Measurements from ENCODE around the gene NIPAL3. TPM values are rescaled to one million over a fixed set of nuclear protein-coding genes. Genes with fewer than 3 reads are reported as not detected.
"Not testable (repeated sequence)": the region's sequence is repeated elsewhere in the genome, so short reads cannot be mapped to it uniquely, and the experiment has no call there.

The NIPAL3 gene
- total RNA-seq, 8 experiments from 2014 or later: 8.6 to 48.0 (median 19.1) TPM

- WGBS, 10 experiments: 89 to 100% (median 96%) methylated on average over 1 to 5 of the region's 5 CpGs
- no peak for ATAC-seq (replicated peaks in 6 of 8)
- H3K4me3 ChIP-seq: no peak overlapping the region
- in situ Hi-C loops (cut with MboI; ENCODE audit: low pct_unique_long_range_greater_than_20kb in 2 of 9, low sequenced_read_pairs in 9 of 9, unreplicated experiment in 9 of 9): no loop called here
- H3K27ac ChIP-seq: no peak overlapping the region
- peaks cover 0 to 5% of the 10 kb centered on the region in 2 donors for H3K4me1 ChIP-seq (replicated peaks in 1 of 2)
Observed at GRCh38 chr1:24507405-24507804, 91.8 kb downstream of the NIPAL3 start.

DNA sequence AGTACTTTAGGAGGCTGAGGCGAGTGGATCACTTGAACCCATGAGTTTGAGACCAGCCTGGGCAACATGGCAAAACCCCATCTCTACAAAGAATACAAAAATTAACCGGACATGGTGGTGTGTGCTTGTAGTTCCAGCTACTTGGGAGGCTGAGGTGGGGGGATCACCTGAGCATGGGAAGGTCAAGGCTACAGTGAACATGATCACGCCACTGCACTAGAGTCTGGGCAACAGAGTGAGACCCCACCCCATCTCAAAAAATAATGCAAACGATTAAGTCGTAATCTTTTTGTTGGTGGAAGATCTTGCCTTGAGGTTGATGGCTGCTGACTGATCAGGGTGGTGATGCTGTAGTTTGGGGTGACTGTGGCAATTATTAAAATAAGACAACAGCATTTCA is 93.3 kb downstream of the NIPAL3 start:
- in situ Hi-C loops (cut with MboI; ENCODE audit: low pct_unique_long_range_greater_than_20kb in 2 of 9, low sequenced_read_pairs in 9 of 9, unreplicated experiment in 9 of 9): no loop called here
- Histone ChIP-seq H3K4me3 (no peak overlapping the region), H3K4me1 (replicated peaks in 1 of 2) (peaks cover 0 to 5% of the 10 kb centered on the region in 2 donors), H3K27ac (no peak overlapping the region)
- ATAC-seq (replicated peaks in 6 of 8): no peak
- WGBS, 10 experiments: 68 to 100% (median 93%) methylated on average over 1 to 5 of the region's 5 CpGs; no CpG with 5 or more reads in 1 of the 10 experiments

- WGBS, 10 experiments: 0 to 67% (median 50%) methylated on average over 1 to 2 of the region's 2 CpGs; no CpG with 5 or more reads in 1 of the 10 experiments
Observed at GRCh38 chr1:24513706-24514105, 98.1 kb downstream of the NIPAL3 start.

GRCh38 chr1:24514946-24515345 is 99.3 kb downstream of the NIPAL3 start:
- H3K4me3 ChIP-seq: no peak overlapping the region
- in situ Hi-C loops (cut with MboI; ENCODE audit: low pct_unique_long_range_greater_than_20kb in 2 of 9, low sequenced_read_pairs in 9 of 9, unreplicated experiment in 9 of 9): no loop called here
- no peak overlapping the region for H3K27ac ChIP-seq
- no peaks in the 10 kb centered on the region for H3K4me1 ChIP-seq (replicated peaks in 1 of 2)
- peak in 1 of 8 experiments; percentile 36 for ATAC-seq (replicated peaks in 6 of 8)
- 46 to 92% (median 78%) methylated on average over 1 to 5 of the region's 5 CpGs for WGBS, 10 experiments

More at GRCh38 chr1:24513706-24514105, 98.1 kb downstream of the NIPAL3 start:
- Histone ChIP-seq H3K4me3 (no peak overlapping the region), H3K4me1 (replicated peaks in 1 of 2) (no peaks in the 10 kb centered on the region), H3K27ac (no peak overlapping the region)
- no peak for ATAC-seq (replicated peaks in 6 of 8)
- in situ Hi-C loops (cut with MboI; ENCODE audit: low pct_unique_long_range_greater_than_20kb in 2 of 9, low sequenced_read_pairs in 9 of 9, unreplicated experiment in 9 of 9): no loop called here

DNA sequence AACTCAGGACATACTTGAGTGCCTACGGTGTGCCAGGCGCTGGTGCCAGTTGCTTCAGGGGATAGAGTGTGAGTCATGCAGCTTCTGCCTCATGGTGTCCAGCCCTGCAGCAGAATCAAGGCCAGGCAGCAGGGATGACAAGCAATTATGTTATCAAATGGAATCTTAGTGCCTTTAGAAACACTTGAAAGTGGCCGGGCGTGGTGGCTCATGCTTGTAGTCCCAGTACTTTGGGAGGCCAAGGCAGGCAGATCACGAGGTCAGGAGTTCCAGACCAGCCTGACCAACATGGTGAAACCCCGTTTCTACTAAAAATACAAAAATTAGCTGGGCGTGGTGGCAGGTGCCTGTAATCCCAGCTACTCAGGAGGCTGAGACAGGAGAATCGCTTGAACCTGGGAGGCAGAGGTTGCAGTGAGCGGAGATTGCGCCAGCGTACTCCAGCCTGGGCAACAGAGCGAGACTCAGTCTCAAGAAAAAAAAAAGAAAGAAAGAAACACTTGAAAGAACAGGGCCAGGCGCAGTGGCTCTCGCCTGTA is 100.1 kb downstream of the NIPAL3 start:
- 48 to 100% (median 86%) methylated on average over 5 to 14 of the region's 14 CpGs; no CpG with 5 or more reads in 3 of the 10 experiments for WGBS, 10 experiments
- in situ Hi-C loops (cut with MboI; ENCODE audit: low pct_unique_long_range_greater_than_20kb in 2 of 9, low sequenced_read_pairs in 9 of 9, unreplicated experiment in 9 of 9): not testable (repeated sequence)

GRCh38 chr1:24516506-24516905 is 100.9 kb downstream of the NIPAL3 start:
- Histone ChIP-seq H3K27ac (no peak overlapping the region), H3K4me1 (replicated peaks in 1 of 2) (no peaks in the 10 kb centered on the region), H3K4me3 (no peak overlapping the region)
- ATAC-seq (replicated peaks in 6 of 8): no peak
- in situ Hi-C loops (cut with MboI; ENCODE audit: low pct_unique_long_range_greater_than_20kb in 2 of 9, low sequenced_read_pairs in 9 of 9, unreplicated experiment in 9 of 9): no loop called here
- 60 to 100% (median 84%) methylated on average over 1 to 12 of the region's 12 CpGs; no CpG with 5 or more reads in 1 of the 10 experiments for WGBS, 10 experiments

More for the DNA sequence above, 100.1 kb downstream of the NIPAL3 start:
- H3K4me3 ChIP-seq; H3K4me1 ChIP-seq (replicated peaks in 1 of 2); H3K27ac ChIP-seq: not testable (repeated sequence)
- peak in 3 of 8 experiments; percentile 80 to 83 (median 81) for ATAC-seq (replicated peaks in 6 of 8)

DNA sequence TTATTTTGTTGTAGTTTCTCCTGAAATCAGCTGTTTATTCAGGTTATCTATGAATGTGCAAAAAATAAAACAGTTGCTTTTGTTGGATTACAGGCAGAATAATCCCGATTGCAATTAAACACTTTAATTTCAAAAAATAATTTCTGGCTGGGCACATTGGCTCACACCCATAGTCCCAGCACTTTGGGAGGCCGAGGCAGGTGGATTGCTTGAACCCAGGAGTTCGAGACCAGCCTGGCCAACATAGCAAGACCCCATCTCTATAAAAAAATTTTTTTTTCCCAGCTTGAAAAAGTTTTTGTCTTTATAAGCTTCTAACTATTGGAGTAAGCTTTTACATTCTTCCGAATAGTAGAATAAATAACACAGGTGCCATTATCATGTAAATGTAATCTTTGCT is 102.3 kb downstream of the NIPAL3 start:
- Histone ChIP-seq H3K4me1 (replicated peaks in 1 of 2) (no peaks in the 10 kb centered on the region), H3K27ac (no peak overlapping the region), H3K4me3 (no peak overlapping the region)
- in situ Hi-C loops (cut with MboI; ENCODE audit: low pct_unique_long_range_greater_than_20kb in 2 of 9, low sequenced_read_pairs in 9 of 9, unreplicated experiment in 9 of 9): no loop called here
- WGBS, 10 experiments: 63 to 96% (median 84%) methylated on average over 2 to 4 of the region's 4 CpGs
- no peak for ATAC-seq (replicated peaks in 6 of 8)

GRCh38 chr1:24520282-24520681 is 104.7 kb downstream of the NIPAL3 start:
- ATAC-seq (replicated peaks in 6 of 8); in situ Hi-C loops (cut with MboI; ENCODE audit: low pct_unique_long_range_greater_than_20kb in 2 of 9, low sequenced_read_pairs in 9 of 9, unreplicated experiment in 9 of 9); H3K4me3 ChIP-seq; H3K27ac ChIP-seq; H3K4me1 ChIP-seq (replicated peaks in 1 of 2): not testable (repeated sequence)
- 71 to 94% (median 83%) methylated on average over 1 to 5 of the region's 5 CpGs; no CpG with 5 or more reads in 1 of the 10 experiments for WGBS, 10 experiments

Other genes starting within 250 kb of the NIPAL3 start
- gene IFNLR1, start 228.5 kb upstream of the NIPAL3 start, total RNA-seq: 1 to 10 TPM in 3 of 8 experiments, under 1 TPM in 5; 0.11 to 2.1 (median 0.55) TPM
- gene GRHL3, start 96.4 kb upstream of the NIPAL3 start, total RNA-seq: 1 to 10 TPM in 2 of 8 experiments, under 1 TPM in 5, not detected in 1; 0.05 to 1.1 (median 0.57) TPM
- 10 to 100 TPM in 1 of 8 experiments, 1 to 10 TPM in 7; 2.1 to 19.0 (median 6.8) TPM for gene STPG1, start 2.0 kb upstream of the NIPAL3 start, total RNA-seq
- 10 to 100 TPM in 1 of 8 experiments, 1 to 10 TPM in 6, under 1 TPM in 1; 0.51 to 18.0 (median 6.3) TPM for gene RCAN3, start 87.0 kb downstream of the NIPAL3 start, total RNA-seq
- gene NCMAP, start 140.3 kb downstream of the NIPAL3 start, total RNA-seq: 1 to 10 TPM in 1 of 8 experiments, under 1 TPM in 7; 0.09 to 1.1 (median 0.37) TPM
- gene SRRM1, start 227.5 kb downstream of the NIPAL3 start, total RNA-seq: 100 to 1,000 TPM in 3 of 8 experiments, 10 to 100 TPM in 5; 36.6 to 141 (median 69.1) TPM